Gastroesophageal sphincter (tissue), 4 donors: ENCODE measurements around the gene MED27. TPM values are rescaled to one million over a fixed set of nuclear protein-coding genes. Genes with fewer than 3 reads are reported as not detected.

Experiments
- ATAC-seq: fragments of 150-250 bp; one replicate; pipeline ENCODE4 v1.9.1; 2016; ENCODE audit warnings: mild to moderate bottlenecking, moderate library complexity
- H3K27ac ChIP-seq, 4 donors: fragments of 200-600 bp; sonication (generic) in 3 of 4; 1 replicate in 3 of 4; 2 replicates in 1 of 4; pipeline ENCODE4 v1.5.1; 2016 to 2019
- H3K27me3 ChIP-seq: fragments of 200-600 bp; sonication (generic); one replicate; pipeline ENCODE4 v1.5.1; 2019
- H3K36me3 ChIP-seq, 2 donors: fragments of 200-600 bp; sonication (generic); one replicate each; pipeline ENCODE4 v1.5.1; 2019; ENCODE audit warnings: control low read depth in 1 of 2
- H3K4me1 ChIP-seq, 3 donors: fragments of 200-600 bp; sonication (generic); 1 replicate in 2 of 3; 2 replicates in 1 of 3; pipeline ENCODE4 v1.5.1; 2016 to 2019; ENCODE audit warnings: control low read depth in 2 of 3
- H3K4me3 ChIP-seq, 2 donors: fragments of 200-600 bp; sonication (generic); one replicate each; pipeline ENCODE4 v1.5.1; 2019; ENCODE audit warnings: mild to moderate bottlenecking in 1 of 2, moderate library complexity in 1 of 2
- H3K9me3 ChIP-seq, 3 donors: fragments of 200-600 bp; sonication (generic); one replicate each; pipeline ENCODE4 v1.5.1; 2017 to 2019; ENCODE audit warnings: control low read depth in 2 of 3
- EP300 ChIP-seq: sonication (generic); formaldehyde crosslinking; IDR thresholded peaks from one replicate; pipeline ENCODE4 v1.6.1; 2017; ENCODE audit warnings: antibody characterized with exemption, mild to moderate bottlenecking
- POLR2A ChIP-seq, 2 donors: fragments of 450-650 bp; IDR thresholded peaks; one replicate each; pipeline ENCODE4 v1.6.1; 2017; ENCODE audit warnings: antibody characterized with exemption in 2 of 2, mild to moderate bottlenecking in 2 of 2, moderate library complexity in 1 of 2
- POLR2AphosphoS5 ChIP-seq: sonication (generic); formaldehyde crosslinking; IDR thresholded peaks from one replicate; pipeline ENCODE4 v1.6.1; 2017; ENCODE audit warnings: antibody characterized with exemption
- WGBS, 2 donors: methylation state at CpG; one replicate each; pipeline ENCODE4 v1.1.5; 2018; ENCODE audit warnings: low coverage in 1 of 2; 5-methylcytosine and 5-hydroxymethylcytosine counted together
- total RNA-seq, 4 donors: library from RNA; depleted of rRNA; stranded (reverse); fragments of >200 nt; gene quantifications; one replicate each; pipeline ENCODE4 v1.1.0, GENCODE V29; 2016
- TF ChIP-seq, protein P1 (sequence below), 4 experiments: fragments of 200-600 bp in 2 of 4; fragments of 450-650 bp in 2 of 4; sonication (generic) in 1 of 4; IDR thresholded peaks; one replicate each; pipeline ENCODE4 v1.5.1; 2017 to 2019; ENCODE audit warnings: antibody characterized with exemption in 4 of 4, mild to moderate bottlenecking in 2 of 4, moderate library complexity in 2 of 4

Gene MED27
- total RNA-seq, 4 donors from 2014 or later = 13.2 to 21.0 (median 13.9) TPM

DNA sequence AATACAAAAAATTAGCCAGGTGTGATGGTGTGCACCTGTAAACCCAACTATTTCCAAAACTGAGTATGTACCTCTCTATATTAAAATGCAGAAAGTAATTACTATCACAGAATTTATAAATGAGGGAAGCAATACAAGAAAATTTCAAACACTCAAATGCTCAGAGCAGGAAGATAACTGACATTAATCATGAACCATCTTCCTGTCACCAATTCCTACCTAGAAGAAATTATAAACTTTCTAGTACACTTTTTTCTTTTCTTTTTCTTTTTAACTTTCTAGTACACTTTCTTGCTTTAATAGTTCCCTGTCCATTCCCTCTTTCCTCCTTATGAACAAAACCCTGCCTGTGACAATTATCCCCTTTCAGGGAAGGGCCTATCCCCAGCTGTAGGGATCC is 106.8 kb downstream of the MED27 start:
- TF ChIP-seq, protein P1, sequence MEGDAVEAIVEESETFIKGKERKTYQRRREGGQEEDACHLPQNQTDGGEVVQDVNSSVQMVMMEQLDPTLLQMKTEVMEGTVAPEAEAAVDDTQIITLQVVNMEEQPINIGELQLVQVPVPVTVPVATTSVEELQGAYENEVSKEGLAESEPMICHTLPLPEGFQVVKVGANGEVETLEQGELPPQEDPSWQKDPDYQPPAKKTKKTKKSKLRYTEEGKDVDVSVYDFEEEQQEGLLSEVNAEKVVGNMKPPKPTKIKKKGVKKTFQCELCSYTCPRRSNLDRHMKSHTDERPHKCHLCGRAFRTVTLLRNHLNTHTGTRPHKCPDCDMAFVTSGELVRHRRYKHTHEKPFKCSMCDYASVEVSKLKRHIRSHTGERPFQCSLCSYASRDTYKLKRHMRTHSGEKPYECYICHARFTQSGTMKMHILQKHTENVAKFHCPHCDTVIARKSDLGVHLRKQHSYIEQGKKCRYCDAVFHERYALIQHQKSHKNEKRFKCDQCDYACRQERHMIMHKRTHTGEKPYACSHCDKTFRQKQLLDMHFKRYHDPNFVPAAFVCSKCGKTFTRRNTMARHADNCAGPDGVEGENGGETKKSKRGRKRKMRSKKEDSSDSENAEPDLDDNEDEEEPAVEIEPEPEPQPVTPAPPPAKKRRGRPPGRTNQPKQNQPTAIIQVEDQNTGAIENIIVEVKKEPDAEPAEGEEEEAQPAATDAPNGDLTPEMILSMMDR (IDR thresholded peaks at IDR 0.05) = no peak
- TF ChIP-seq POLR2AphosphoS5 (no peak), POLR2A (IDR thresholded peaks at IDR 0.05) (no peak), EP300 (no peak)
- Histone ChIP-seq H3K9me3 (no peaks in the 10 kb centered on the region), H3K27ac (no peak overlapping the region)

DNA sequence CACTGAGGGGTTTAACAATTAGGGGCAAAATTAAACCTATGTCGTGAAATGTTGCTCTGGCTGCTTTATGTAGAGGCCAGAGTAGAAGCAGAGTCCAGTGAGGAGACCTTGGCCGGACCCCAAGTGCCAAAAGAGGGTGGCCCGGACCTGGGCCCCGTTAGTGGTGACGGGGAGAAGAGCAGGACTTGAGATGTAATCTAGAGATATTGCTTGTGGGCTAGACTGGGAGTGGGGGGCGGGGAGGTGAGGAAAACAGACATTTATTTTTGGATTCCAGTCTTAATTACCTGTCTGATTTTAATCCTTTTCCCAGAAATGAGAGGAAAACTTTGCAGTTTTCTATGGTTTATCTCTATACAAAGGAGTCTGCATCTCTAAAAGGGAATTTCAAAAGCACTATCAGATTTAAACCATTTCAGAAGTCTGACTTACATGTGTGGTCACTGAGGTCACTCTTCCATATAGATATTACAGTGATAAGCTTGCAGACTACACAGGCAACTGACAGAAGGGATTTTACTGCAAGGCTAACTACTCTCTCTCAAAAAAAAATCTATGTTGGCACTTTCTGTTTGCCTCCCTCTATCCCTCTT is 108.1 kb downstream of the MED27 start:
- H3K27me3 ChIP-seq = no peaks in the 10 kb centered on the region
- H3K27ac ChIP-seq = no peak overlapping the region
- no peak overlapping the region for H3K4me3 ChIP-seq
- whole genome bisulfite sequencing, 2 donors = 85 to 90% methylated on average over 4 to 6 of the region's 6 CpGs
- TF ChIP-seq POLR2A (IDR thresholded peaks at IDR 0.05) (no peak), POLR2AphosphoS5 (no peak), EP300 (no peak)
- TF ChIP-seq, protein P1 (IDR thresholded peaks at IDR 0.05) = no peak
- no peak for ATAC-seq
- no peaks in the 10 kb centered on the region for H3K9me3 ChIP-seq
- no peaks in the 10 kb centered on the region for H3K36me3 ChIP-seq
- H3K4me1 ChIP-seq = no peaks in the 10 kb centered on the region

More for the DNA sequence above, 106.8 kb downstream of the MED27 start:
- Histone ChIP-seq H3K27me3 (no peaks in the 10 kb centered on the region), H3K36me3 (no peaks in the 10 kb centered on the region), H3K4me1 (no peaks in the 10 kb centered on the region), H3K4me3 (no peak overlapping the region)
- ATAC-seq = no peak

DNA sequence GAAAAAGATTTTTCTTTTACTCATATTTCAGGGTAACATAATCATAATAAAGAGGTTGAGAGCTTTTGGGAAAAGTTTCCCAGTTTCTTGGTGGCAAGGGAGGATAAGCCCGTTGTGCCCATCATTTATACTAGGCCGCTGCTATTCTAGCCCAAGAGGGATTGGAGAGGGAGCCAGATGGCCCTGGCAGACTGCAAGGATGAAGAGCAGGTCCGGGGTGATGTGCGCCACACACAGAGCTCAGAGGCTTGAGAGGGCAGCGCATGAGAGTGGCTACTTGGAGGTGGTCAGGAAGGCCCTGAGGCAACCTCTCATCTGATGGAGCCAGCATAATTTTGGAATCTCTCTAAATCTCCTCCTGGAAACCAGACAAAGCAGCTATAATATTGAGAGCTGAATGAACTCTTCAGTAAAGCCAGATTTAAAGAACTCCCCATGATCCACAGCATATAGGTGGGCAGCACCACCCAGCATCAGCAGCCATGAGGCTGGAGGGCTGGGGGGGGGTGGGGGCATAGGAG is 110.1 kb downstream of the MED27 start:
- TF ChIP-seq, protein P1 (IDR thresholded peaks at IDR 0.05) = no peak
- TF ChIP-seq POLR2A (IDR thresholded peaks at IDR 0.05) (no peak), EP300 (no peak), POLR2AphosphoS5 (no peak)

DNA sequence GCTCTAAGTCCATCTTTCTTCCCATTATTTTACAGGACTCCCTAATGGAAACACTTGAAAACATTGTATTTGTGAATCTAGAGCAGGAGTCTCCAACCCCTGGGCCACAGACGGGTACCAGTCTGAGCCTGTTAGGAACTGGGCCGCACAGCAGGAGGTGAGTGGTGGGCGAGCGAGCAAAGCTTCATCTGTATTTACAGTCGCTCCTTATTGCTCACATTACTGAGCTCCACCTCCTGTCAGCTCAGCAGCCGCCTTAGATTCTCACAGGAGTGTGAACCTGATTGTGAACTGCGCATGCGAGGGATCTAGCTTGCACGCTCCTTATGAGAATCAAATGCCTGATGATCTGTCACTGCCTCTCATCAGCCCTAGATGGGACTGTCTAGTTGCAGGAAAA is 111.0 kb downstream of the MED27 start:
- Histone ChIP-seq H3K36me3 (no peaks in the 10 kb centered on the region), H3K4me3 (no peak overlapping the region), H3K4me1 (peaks cover 0 to 1% (median 0%) of the 10 kb centered on the region in 3 donors), H3K27ac (no peak overlapping the region), H3K9me3 (no peaks in the 10 kb centered on the region), H3K27me3 (no peaks in the 10 kb centered on the region)
- no peak for ATAC-seq
- TF ChIP-seq POLR2A (IDR thresholded peaks at IDR 0.05) = no peak
- TF ChIP-seq EP300 = no peak
- no peak for TF ChIP-seq POLR2AphosphoS5
- TF ChIP-seq, protein P1 (IDR thresholded peaks at IDR 0.05) = no peak
- 93 to 94% methylated on average over 5 of the region's 9 CpGs for WGBS, 2 donors

More for the DNA sequence above, 110.1 kb downstream of the MED27 start:
- 94 to 100% methylated on average over 2 to 5 of the region's 5 CpGs for WGBS, 2 donors
- H3K9me3 ChIP-seq = no peaks in the 10 kb centered on the region
- H3K4me3 ChIP-seq = no peak overlapping the region
- no peaks in the 10 kb centered on the region for H3K36me3 ChIP-seq
- ATAC-seq = no peak
- no peaks in the 10 kb centered on the region for H3K4me1 ChIP-seq
- H3K27ac ChIP-seq = no peak overlapping the region
- H3K27me3 ChIP-seq = no peaks in the 10 kb centered on the region

DNA sequence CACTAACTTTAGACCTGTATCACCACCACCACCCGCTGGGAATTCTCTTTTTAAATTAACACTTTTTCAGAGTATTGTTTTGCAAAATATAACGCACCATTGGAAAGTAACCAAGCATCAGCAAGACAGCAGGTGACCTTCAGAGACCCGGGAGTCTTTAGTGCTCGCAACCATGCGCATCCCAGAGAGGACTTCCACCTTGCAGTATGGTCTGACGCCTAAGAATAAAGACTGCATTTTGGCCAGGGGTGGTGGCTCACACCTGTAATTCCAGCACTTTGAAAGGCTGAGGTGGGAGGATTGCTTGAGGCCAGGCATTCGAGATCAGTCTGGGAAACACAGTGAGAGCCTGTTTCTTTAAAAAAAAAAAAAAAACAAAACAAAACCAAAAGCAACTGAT is 113.8 kb downstream of the MED27 start:
- no peak for ATAC-seq
- TF ChIP-seq EP300 (no peak), POLR2A (IDR thresholded peaks at IDR 0.05) (no peak), POLR2AphosphoS5 (no peak)
- TF ChIP-seq, protein P1 (IDR thresholded peaks at IDR 0.05) = no peak
- WGBS, 2 donors = 79 to 89% methylated on average over 3 to 5 of the region's 7 CpGs
- H3K27ac ChIP-seq = no peak overlapping the region
- no peaks in the 10 kb centered on the region for H3K9me3 ChIP-seq
- no peak overlapping the region for H3K4me3 ChIP-seq
- no peaks in the 10 kb centered on the region for H3K27me3 ChIP-seq
- H3K36me3 ChIP-seq = no peaks in the 10 kb centered on the region
- peaks cover 0 to 13% (median 0%) of the 10 kb centered on the region in 3 donors for H3K4me1 ChIP-seq
